NB4 (cell line): ENCODE data around the gene GRM8.
"Not testable (repeated sequence)": the region's sequence is repeated elsewhere in the genome, so short reads cannot be mapped to it uniquely, and the experiment has no call there.

ENCODE experiments used
- DNase-seq: peaks from one replicate; pipeline ENCODE4 v3.0.0; 2010; ENCODE audit warnings: low read depth
- H3K4me3 ChIP-seq: one replicate; pipeline ENCODE4 v1.5.1; 2011; ENCODE audit warnings: mild to moderate bottlenecking, low read depth, low read length, moderate library complexity
- CTCF ChIP-seq: IDR thresholded peaks from one replicate; pipeline ENCODE4 v1.5.1; 2012; ENCODE audit warnings: low read depth, low read length
- MAX ChIP-seq: IDR thresholded peaks from 2 replicates; pipeline ENCODE4 v1.6.1; 2011; ENCODE audit warnings: low read depth, low read length
- MYC ChIP-seq: IDR thresholded peaks from 2 replicates; pipeline ENCODE4 v1.6.1; 2011; ENCODE audit warnings: low read depth, low read length
- POLR2A ChIP-seq: IDR thresholded peaks from 2 replicates; pipeline ENCODE4 v1.6.1; 2011; ENCODE audit warnings: mild to moderate bottlenecking; ENCODE audit not compliant: insufficient read length; ENCODE audit errors: extremely low read depth

GRM8 gene

GRCh38 chr7:126940723-126941307 is 311.9 kb downstream of the GRM8 start:
- TF ChIP-seq MYC (no peak), POLR2A (no peak), CTCF (no peak), MAX (no peak)
- no peak overlapping the region for H3K4me3 ChIP-seq
- DNase-seq, result no peak

GRCh38 chr7:126937171-126937570 is 315.6 kb downstream of the GRM8 start:
- TF ChIP-seq CTCF (no peak), MAX (no peak), MYC (no peak)
- no peak overlapping the region for H3K4me3 ChIP-seq
- no peak for DNase-seq

GRCh38 chr7:126931581-126931980 is 321.2 kb downstream of the GRM8 start:
- DNase-seq, result no peak
- TF ChIP-seq MYC (no peak), MAX (no peak), CTCF (no peak), POLR2A (no peak)
- no peak overlapping the region for H3K4me3 ChIP-seq

- H3K4me3 ChIP-seq, result no peak overlapping the region
- no peak for DNase-seq
- TF ChIP-seq MYC (no peak), POLR2A (no peak), MAX (no peak), CTCF (no peak)
Measured at GRCh38 chr7:126930166-126930565, 322.6 kb downstream of the GRM8 start.

- no peak overlapping the region for H3K4me3 ChIP-seq
- no peak for TF ChIP-seq POLR2A
- TF ChIP-seq MYC, result no peak
- TF ChIP-seq CTCF, result no peak
- no peak for TF ChIP-seq MAX
- no peak for DNase-seq
Measured at GRCh38 chr7:126924477-126924876, 328.3 kb downstream of the GRM8 start.

- not testable (repeated sequence) for DNase-seq, H3K4me3 ChIP-seq
Measured at GRCh38 chr7:126911627-126912026, 341.1 kb downstream of the GRM8 start.

GRCh38 chr7:126908564-126908963 is 344.2 kb downstream of the GRM8 start:
- H3K4me3 ChIP-seq, DNase-seq: not testable (repeated sequence)

GRCh38 chr7:126907657-126908056 is 345.1 kb downstream of the GRM8 start:
- H3K4me3 ChIP-seq, DNase-seq: not testable (repeated sequence)

GRCh38 chr7:126905255-126905654 is 347.5 kb downstream of the GRM8 start:
- DNase-seq, H3K4me3 ChIP-seq: not testable (repeated sequence)

GRCh38 chr7:126901041-126901765 is 351.5 kb downstream of the GRM8 start:
- not testable (repeated sequence) for H3K4me3 ChIP-seq, DNase-seq

- not testable (repeated sequence) for DNase-seq, H3K4me3 ChIP-seq
Measured at GRCh38 chr7:126887980-126888379, 364.8 kb downstream of the GRM8 start.
